ENCODE results near the gene SEMA6C. TPM values are rescaled to one million over a fixed set of nuclear protein-coding genes. Genes with fewer than 3 reads are reported as not detected.

Gene SEMA6C
- total and polyA plus RNA-seq, 7 experiments from 2014 or later, result 0.56 to 12.4 (median 3.6) TPM

GRCh38 chr1:151137789-151138188 lies 8.6 kb downstream of the SEMA6C start:
- Histone ChIP-seq H3K4me3 (ENCODE audit: low read length) (no peak overlapping the region), H3K9me3 (ENCODE audit: control insufficient read depth in 2 of 3, low read length in 3 of 3) (no peaks in the 10 kb centered on the region), H3K4me1 (ENCODE audit: control insufficient read depth in 2 of 2, insufficient read depth in 2 of 2, low read length in 2 of 2) (no peaks in the 10 kb centered on the region), H3K27me3 (ENCODE audit: control insufficient read depth in 2 of 2, insufficient read depth in 2 of 2, low read length in 2 of 2) (no peaks in the 10 kb centered on the region), H3K36me3 (ENCODE audit: control insufficient read depth in 2 of 3, insufficient read depth in 3 of 3, low read length in 3 of 3) (no peaks in the 10 kb centered on the region), H3K27ac (ENCODE audit: low read depth, low read length) (no peak overlapping the region)
- ChIA-PET CTCF (no interaction called here), POLR2A (interaction anchor here (0.7 kb wide), 1 partner anchor 325 kb away, joined by 3 read pairs; no protein-coding TSS in a partner anchor)
- Mint-ChIP-seq H3K4me1 (peaks cover 0 to 6% (median 0%) of the 10 kb centered on the region in 7 donors), H3K4me3 (no peak overlapping the region), H3K27me3 (no peaks in the 10 kb centered on the region), H3K9me3 (peaks cover 0 to 3% (median 0%) of the 10 kb centered on the region in 11 donors), H3K27ac (no peak overlapping the region), H3K36me3 (peaks cover 0 to 8% (median 5%) of the 10 kb centered on the region in 5 donors)
- intact Hi-C loops (cut with micrococcal nuclease), result no loop called here
- DNase-seq (no peak), ATAC-seq (no peak)

GRCh38 chr1:151135433-151136385 lies 10.7 kb downstream of the SEMA6C start:
- H3K27ac ChIP-seq (ENCODE audit: low read depth, low read length), result no peak overlapping the region
- H3K36me3 ChIP-seq (ENCODE audit: control insufficient read depth in 2 of 3, insufficient read depth in 3 of 3, low read length in 3 of 3), result no peaks in the 10 kb centered on the region
- POLR2A ChIA-PET, result interaction anchor here (0.7 to 1.2 kb wide), 2 partner anchors 21 to 24 kb away, joined by 3 read pairs; partner anchors contain the start of gene TNFAIP8L2
- intact Hi-C loops (cut with micrococcal nuclease), result no loop called here
- CTCF ChIA-PET, result interaction anchor here (0.8 kb wide), 1 partner anchor 855 kb away, joined by 4 read pairs; no protein-coding TSS in a partner anchor
- no peaks in the 10 kb centered on the region for H3K9me3 ChIP-seq (ENCODE audit: control insufficient read depth in 2 of 3, low read length in 3 of 3)
- peaks cover 0 to 8% (median 5%) of the 10 kb centered on the region in 5 donors for H3K36me3 Mint-ChIP-seq
- H3K27me3 Mint-ChIP-seq, result peaks cover 0 to 7% (median 0%) of the 10 kb centered on the region in 5 donors
- no peak overlapping the region for H3K27ac Mint-ChIP-seq
- no peaks in the 10 kb centered on the region for H3K27me3 ChIP-seq (ENCODE audit: control insufficient read depth in 2 of 2, insufficient read depth in 2 of 2, low read length in 2 of 2)
- H3K4me1 Mint-ChIP-seq, result peaks cover 8 to 11% (median 9%) of the 10 kb centered on the region in 7 donors
- no peak for DNase-seq
- no peak overlapping the region for H3K4me3 ChIP-seq (ENCODE audit: low read length)
- no peak for ATAC-seq
- peaks cover 0 to 3% (median 0%) of the 10 kb centered on the region in 11 donors for H3K9me3 Mint-ChIP-seq
- H3K4me1 ChIP-seq (ENCODE audit: control insufficient read depth in 2 of 2, insufficient read depth in 2 of 2, low read length in 2 of 2), result peaks cover 0 to 4% of the 10 kb centered on the region in 2 donors
- no peak overlapping the region for H3K4me3 Mint-ChIP-seq

- POLR2A ChIA-PET, result interaction anchor here (0.6 to 1.0 kb wide), 4 partner anchors 9 to 451 kb away, joined by 3 to 6 read pairs (median 3); partner anchors contain the start of gene SEMA6C
- ATAC-seq, result no peak
- no peak overlapping the region for H3K4me3 Mint-ChIP-seq
Measured at GRCh38 chr1:151134991-151135390, 11.4 kb downstream of the SEMA6C start.

GRCh38 chr1:151134396-151134795 lies 12.0 kb downstream of the SEMA6C start:
- Mint-ChIP-seq H3K27me3 (peaks cover 0 to 12% (median 0%) of the 10 kb centered on the region in 5 donors), H3K36me3 (peaks cover 0 to 8% (median 5%) of the 10 kb centered on the region in 5 donors), H3K9me3 (peaks cover 0 to 3% (median 0%) of the 10 kb centered on the region in 11 donors), H3K4me1 (peaks cover 8 to 15% (median 11%) of the 10 kb centered on the region in 7 donors), H3K27ac (peak overlapping the region in 2 of 9 donors; percentile 60 to 65), H3K4me3 (peak overlapping the region in 3 of 10 donors; percentile 4 to 28 (median 17))
- H3K4me1 ChIP-seq (ENCODE audit: control insufficient read depth in 2 of 2, insufficient read depth in 2 of 2, low read length in 2 of 2), result peaks cover 0 to 4% of the 10 kb centered on the region in 2 donors
- ATAC-seq, result no peak
- intact Hi-C loops (cut with micrococcal nuclease), result no loop called here
- ChIA-PET CTCF (interaction anchor here (0.5 to 1.2 kb wide), 3 partner anchors 83 to 163 kb away, joined by 3 to 4 read pairs (median 3); no protein-coding TSS in a partner anchor), POLR2A (interaction anchor here (0.6 to 1.0 kb wide), 3 partner anchors 8 to 451 kb away, joined by 3 to 6 read pairs (median 3); partner anchors contain the start of gene SEMA6C)
- no peaks in the 10 kb centered on the region for H3K27me3 ChIP-seq (ENCODE audit: control insufficient read depth in 2 of 2, insufficient read depth in 2 of 2, low read length in 2 of 2)
- H3K4me3 ChIP-seq (ENCODE audit: low read length), result no peak overlapping the region
- no peak for DNase-seq
- no peak overlapping the region for H3K27ac ChIP-seq (ENCODE audit: low read depth, low read length)
- no peaks in the 10 kb centered on the region for H3K9me3 ChIP-seq (ENCODE audit: control insufficient read depth in 2 of 3, low read length in 3 of 3)
- H3K36me3 ChIP-seq (ENCODE audit: control insufficient read depth in 2 of 3, insufficient read depth in 3 of 3, low read length in 3 of 3), result no peaks in the 10 kb centered on the region

More at GRCh38 chr1:151134991-151135390, 11.4 kb downstream of the SEMA6C start:
- Mint-ChIP-seq H3K27me3 (peaks cover 0 to 12% (median 0%) of the 10 kb centered on the region in 5 donors), H3K4me1 (peaks cover 8 to 15% (median 11%) of the 10 kb centered on the region in 7 donors), H3K27ac (peak overlapping the region in 3 of 9 donors; percentile 48 to 65 (median 62)), H3K36me3 (peaks cover 0 to 8% (median 5%) of the 10 kb centered on the region in 5 donors), H3K9me3 (peaks cover 0 to 3% (median 0%) of the 10 kb centered on the region in 11 donors)
- Histone ChIP-seq H3K9me3 (ENCODE audit: control insufficient read depth in 2 of 3, low read length in 3 of 3) (no peaks in the 10 kb centered on the region), H3K4me1 (ENCODE audit: control insufficient read depth in 2 of 2, insufficient read depth in 2 of 2, low read length in 2 of 2) (peaks cover 0 to 4% of the 10 kb centered on the region in 2 donors), H3K27me3 (ENCODE audit: control insufficient read depth in 2 of 2, insufficient read depth in 2 of 2, low read length in 2 of 2) (no peaks in the 10 kb centered on the region), H3K36me3 (ENCODE audit: control insufficient read depth in 2 of 3, insufficient read depth in 3 of 3, low read length in 3 of 3) (no peaks in the 10 kb centered on the region), H3K27ac (ENCODE audit: low read depth, low read length) (no peak overlapping the region), H3K4me3 (ENCODE audit: low read length) (no peak overlapping the region)
- intact Hi-C loops (cut with micrococcal nuclease), result no loop called here
- CTCF ChIA-PET, result interaction anchor here (0.5 to 0.7 kb wide), 2 partner anchors 131 to 162 kb away, joined by 3 to 4 read pairs; no protein-coding TSS in a partner anchor
- no peak for DNase-seq

- Histone ChIP-seq H3K36me3 (ENCODE audit: control insufficient read depth in 2 of 3, insufficient read depth in 3 of 3, low read length in 3 of 3) (no peaks in the 10 kb centered on the region), H3K4me3 (ENCODE audit: low read length) (no peak overlapping the region), H3K9me3 (ENCODE audit: control insufficient read depth in 2 of 3, low read length in 3 of 3) (no peaks in the 10 kb centered on the region), H3K27ac (ENCODE audit: low read depth, low read length) (no peak overlapping the region), H3K4me1 (ENCODE audit: control insufficient read depth in 2 of 2, insufficient read depth in 2 of 2, low read length in 2 of 2) (peaks cover 0 to 4% of the 10 kb centered on the region in 2 donors), H3K27me3 (ENCODE audit: control insufficient read depth in 2 of 2, insufficient read depth in 2 of 2, low read length in 2 of 2) (no peaks in the 10 kb centered on the region)
- peaks cover 8 to 15% (median 11%) of the 10 kb centered on the region in 7 donors for H3K4me1 Mint-ChIP-seq
- peaks cover 0 to 3% (median 0%) of the 10 kb centered on the region in 11 donors for H3K9me3 Mint-ChIP-seq
- DNase-seq, result no peak
- no peak for ATAC-seq
- no peak overlapping the region for H3K27ac Mint-ChIP-seq
- peaks cover 0 to 12% (median 0%) of the 10 kb centered on the region in 5 donors for H3K27me3 Mint-ChIP-seq
- H3K36me3 Mint-ChIP-seq, result peaks cover 0 to 8% (median 5%) of the 10 kb centered on the region in 5 donors
- intact Hi-C loops (cut with micrococcal nuclease), result no loop called here
- POLR2A ChIA-PET, result interaction anchor here (1.1 kb wide), 1 partner anchor 11 kb away, joined by 3 read pairs; no protein-coding TSS in a partner anchor
- CTCF ChIA-PET, result interaction anchor here (0.5 to 1.2 kb wide), 4 partner anchors 19 to 295 kb away, joined by 3 read pairs; no protein-coding TSS in a partner anchor
- peak overlapping the region in 4 of 10 donors; percentile 48 to 75 (median 68) for H3K4me3 Mint-ChIP-seq
Measured at GRCh38 chr1:151133018-151133806, 13.2 kb downstream of the SEMA6C start.

Data from naive thymus-derived CD4-positive, alpha-beta T cell (primary cell).